H1 (cell line): ENCODE measurements around the gene RBM38. TPM values are rescaled to one million over a fixed set of nuclear protein-coding genes. Genes with fewer than 3 reads are reported as not detected.

Experiments used
- ASH2L ChIP-seq: fragments of 200-600, 300-600 bp; sonication (generic); IDR thresholded peaks from one replicate; pipeline ENCODE4 v1.7.1; 2017; ENCODE audit warnings: low read length
- BRCA1 ChIP-seq: IDR thresholded peaks from 2 replicates; pipeline ENCODE4 v1.6.1; 2012; ENCODE audit warnings: low read depth, low read length, improper control_type of control experiment
- CHD7 ChIP-seq: fragments of 300-600 bp; sonication (generic); IDR thresholded peaks from 2 replicates; pipeline ENCODE4 v1.7.1; 2012; ENCODE audit warnings: low read length, moderate library complexity, mild to moderate bottlenecking, inconsistent platforms; ENCODE audit not compliant: insufficient replicate concordance
- GABPA ChIP-seq: IDR thresholded peaks from 2 replicates; pipeline ENCODE4 v1.6.1; 2011; ENCODE audit warnings: mild to moderate bottlenecking, low read length, moderate library complexity, borderline replicate concordance; ENCODE audit not compliant: insufficient read depth
- JUN ChIP-seq: IDR thresholded peaks from 2 replicates; pipeline ENCODE4 v1.6.1; 2011; ENCODE audit warnings: low read depth, mild to moderate bottlenecking, improper control_type of control experiment, low read length
- TAF1 ChIP-seq: IDR thresholded peaks from 2 replicates; pipeline ENCODE4 v1.6.1; 2011; ENCODE audit warnings: mild to moderate bottlenecking, low read depth, low read length
- TBP ChIP-seq: IDR thresholded peaks from 2 replicates; pipeline ENCODE4 v1.6.1; 2011; ENCODE audit warnings: low read depth, low read length, improper control_type of control experiment
- ZNF274 ChIP-seq: IDR thresholded peaks from 2 replicates; pipeline ENCODE4 v1.7.0; 2012; ENCODE audit warnings: low read length, borderline replicate concordance; ENCODE audit errors: extremely low read depth
- polyA plus RNA-seq, 7 experiments: library from polyadenylated mRNA; depleted of rRNA in 3 of 7; stranded (reverse) in 5 of 7; unstranded in 2 of 7; fragments of >200 nt in 5 of 7; fragments of 200-250 nt in 2 of 7; gene quantifications; 1 replicate in 5 of 7; 2 replicates in 1 of 7; 4 replicates in 1 of 7; pipeline versions ENCODE4 v1.2.1 to v1.2.3, GENCODE V29; 2011 to 2013; ENCODE audit warnings: missing spikeins in 2 of 7, mixed read lengths in 2 of 7
- total RNA-seq: library from RNA; stranded (reverse); fragmentation: NEBNext Ultra II Directional; extraction: Animal tissue kit (Norgen Biotek cat#: 25700); gene quantifications from 2 replicates; pipeline ENCODE4 v1.2.1, GENCODE V29; 2021
- TF ChIP-seq, protein P1 (sequence below): IDR thresholded peaks from 2 replicates; pipeline ENCODE4 v1.6.1; 2012; ENCODE audit warnings: inconsistent platforms

RBM38 gene
- total and polyA plus RNA-seq, 2 of the 8 experiments (the other 6 are each of a cell fraction or from before 2014, with no cell fraction given): 57.7 to 109 TPM

- no peak for TF ChIP-seq CHD7
- TF ChIP-seq BRCA1: no peak
- TF ChIP-seq, protein P1, sequence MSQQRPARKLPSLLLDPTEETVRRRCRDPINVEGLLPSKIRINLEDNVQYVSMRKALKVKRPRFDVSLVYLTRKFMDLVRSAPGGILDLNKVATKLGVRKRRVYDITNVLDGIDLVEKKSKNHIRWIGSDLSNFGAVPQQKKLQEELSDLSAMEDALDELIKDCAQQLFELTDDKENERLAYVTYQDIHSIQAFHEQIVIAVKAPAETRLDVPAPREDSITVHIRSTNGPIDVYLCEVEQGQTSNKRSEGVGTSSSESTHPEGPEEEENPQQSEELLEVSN: peak; percentile 51; the same call in 1 of the 2 replicates
- TF ChIP-seq JUN: no peak
- 0 out of 2 replicates have a peak, but pooled peaks have one; percentile 28 for TF ChIP-seq GABPA
- TF ChIP-seq TBP: 0 out of 2 replicates have a peak, but pooled peaks have one; percentile 10
- TF ChIP-seq ASH2L: no peak
- TF ChIP-seq TAF1: peak; percentile 40; the same call in 1 of the 2 replicates
- TF ChIP-seq ZNF274: no peak
Measured at GRCh38 chr20:57388953-57389694, 2.1 kb upstream of the RBM38 start (continued).
